ENCODE data around the gene ZNF80.

Gene ZNF80

GRCh38 chr3:114218578-114219185 lies 18.7 kb downstream of the ZNF80 start:
- no peak for DNase-seq

GRCh38 chr3:114218006-114218405 lies 19.4 kb downstream of the ZNF80 start:
- no peak for DNase-seq

- no peak for DNase-seq
Measured at GRCh38 chr3:114217266-114217665, 20.1 kb downstream of the ZNF80 start.

GRCh38 chr3:114216186-114216970 lies 21.0 kb downstream of the ZNF80 start:
- DNase-seq, result no peak

GRCh38 chr3:114214542-114215341 lies 22.6 kb downstream of the ZNF80 start:
- no peak for DNase-seq

GRCh38 chr3:114213627-114214541 lies 23.5 kb downstream of the ZNF80 start:
- DNase-seq, result no peak

- DNase-seq, result no peak
Measured at GRCh38 chr3:114213292-114213626, 24.1 kb downstream of the ZNF80 start.

- no peak for DNase-seq
Measured at GRCh38 chr3:114212646-114213045, 24.7 kb downstream of the ZNF80 start.

GRCh38 chr3:114207768-114208167 lies 29.6 kb downstream of the ZNF80 start:
- no peak for DNase-seq

GRCh38 chr3:114206342-114206741 lies 31.0 kb downstream of the ZNF80 start:
- DNase-seq, result no peak

GRCh38 chr3:114205541-114205940 lies 31.8 kb downstream of the ZNF80 start:
- peak; percentile 4 for DNase-seq

- DNase-seq, result no peak
Measured at GRCh38 chr3:114194750-114195149, 42.6 kb downstream of the ZNF80 start.

- DNase-seq, result no peak
Measured at GRCh38 chr3:114192136-114192535, 45.2 kb downstream of the ZNF80 start.

GRCh38 chr3:114186501-114186900 lies 50.9 kb downstream of the ZNF80 start:
- DNase-seq, result no peak

All from NCI-H226 (cell line).